Breast epithelium (tissue), 3 donors: Measurements from ENCODE around the gene FCAR.

Experiments used
- POLR2AphosphoS5 ChIP-seq, 3 donors: sonication (generic); formaldehyde crosslinking; IDR thresholded peaks; one replicate each; pipeline ENCODE4 v1.6.1; 2017; ENCODE audit warnings: antibody characterized with exemption in 3 of 3
- TF ChIP-seq, protein P1 (sequence below), 3 donors: fragments of 450-650 bp; IDR thresholded peaks; one replicate each; pipeline ENCODE4 v1.5.1; 2016 to 2017; ENCODE audit warnings: antibody characterized with exemption in 3 of 3, mild to moderate bottlenecking in 3 of 3, moderate library complexity in 3 of 3

DNA sequence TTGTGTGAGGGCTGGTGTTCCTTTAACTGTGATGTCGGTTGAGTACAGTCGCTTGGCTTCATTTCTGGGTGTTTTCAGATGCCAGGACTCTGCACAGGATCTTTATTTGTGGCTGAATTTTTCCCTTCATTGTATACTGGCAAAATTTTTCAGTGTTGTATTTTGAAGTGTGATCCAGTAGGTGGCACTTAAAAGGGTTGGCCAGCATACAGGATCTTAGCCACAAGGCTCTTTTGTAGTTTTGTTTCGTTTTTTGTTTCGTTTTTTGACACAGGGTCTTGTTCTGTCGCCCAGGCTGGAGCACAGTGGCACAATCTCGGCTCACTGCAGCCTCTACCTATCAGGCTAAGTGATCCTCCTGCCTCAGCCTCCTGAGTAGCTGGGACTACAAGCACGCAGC is 8.7 kb downstream of the FCAR start:
- TF ChIP-seq, protein P1, sequence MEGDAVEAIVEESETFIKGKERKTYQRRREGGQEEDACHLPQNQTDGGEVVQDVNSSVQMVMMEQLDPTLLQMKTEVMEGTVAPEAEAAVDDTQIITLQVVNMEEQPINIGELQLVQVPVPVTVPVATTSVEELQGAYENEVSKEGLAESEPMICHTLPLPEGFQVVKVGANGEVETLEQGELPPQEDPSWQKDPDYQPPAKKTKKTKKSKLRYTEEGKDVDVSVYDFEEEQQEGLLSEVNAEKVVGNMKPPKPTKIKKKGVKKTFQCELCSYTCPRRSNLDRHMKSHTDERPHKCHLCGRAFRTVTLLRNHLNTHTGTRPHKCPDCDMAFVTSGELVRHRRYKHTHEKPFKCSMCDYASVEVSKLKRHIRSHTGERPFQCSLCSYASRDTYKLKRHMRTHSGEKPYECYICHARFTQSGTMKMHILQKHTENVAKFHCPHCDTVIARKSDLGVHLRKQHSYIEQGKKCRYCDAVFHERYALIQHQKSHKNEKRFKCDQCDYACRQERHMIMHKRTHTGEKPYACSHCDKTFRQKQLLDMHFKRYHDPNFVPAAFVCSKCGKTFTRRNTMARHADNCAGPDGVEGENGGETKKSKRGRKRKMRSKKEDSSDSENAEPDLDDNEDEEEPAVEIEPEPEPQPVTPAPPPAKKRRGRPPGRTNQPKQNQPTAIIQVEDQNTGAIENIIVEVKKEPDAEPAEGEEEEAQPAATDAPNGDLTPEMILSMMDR (IDR thresholded peaks at IDR 0.05), result no peak
- no peak for TF ChIP-seq POLR2AphosphoS5 (IDR thresholded peaks at IDR 0.05)
